HCT116 (cell line): ENCODE measurements around the gene CHL1. TPM values are rescaled to one million over a fixed set of nuclear protein-coding genes. Genes with fewer than 3 reads are reported as not detected.

Source experiments
- ATAC-seq: fragments of 200-7000 bp; cut with Tn5 transposase; 2 replicates; pipeline ENCODE4 v1.9.1; 2020; ENCODE audit warnings: mild to moderate bottlenecking, moderate library complexity
- BruUV-seq: library from RNA; stranded (reverse); fragments of 400-500 nt; replicated peaks from 2 replicates; lab custom pipeline; 2021; lab: Mats Ljungman, UMichigan
- CTCF ChIA-PET: fragments of 300-600 bp; sonication (Branson Sonifier 250); formaldehyde crosslinking; loops from one replicate; lab custom pipeline; 2021; ENCODE audit warnings: antibody characterized with exemption; lab: Charles Lee
- POLR2A ChIA-PET: fragments of 300-600, 350-600 bp; sonication (Branson Sonifier 250); formaldehyde crosslinking; loops from one replicate; lab custom pipeline; 2021; ENCODE audit warnings: antibody characterized with exemption; lab: Charles Lee
- RAD21 ChIA-PET, 2 experiments: fragments of 300-600 bp; sonication (Branson Sonifier 250); formaldehyde crosslinking; loops; one replicate each; lab custom pipeline; 2023; ENCODE audit warnings: low total read pairs in 2 of 2; ENCODE audit not compliant: uncharacterized antibody in 2 of 2, unreplicated experiment in 2 of 2, low non-redundant PET in 1 of 2; lab: Charles Lee
- DNase-seq: peaks from one replicate; pipeline ENCODE4 v3.0.0-alpha.2; 2010; ENCODE audit warnings: low read depth, low spot score
- H2AFZ ChIP-seq: fragments of 200-600 bp; shearing (Covaris generic), sonication (generic); 2 replicates; pipeline ENCODE4 v1.6.1; 2017; ENCODE audit warnings: low read depth, mixed run types, mixed read lengths, antibody characterized with exemption, low read length; ENCODE audit not compliant: poor library complexity, severe bottlenecking
- H3K27ac ChIP-seq: 2 replicates; pipeline ENCODE4 v1.5.1; 2012; ENCODE audit warnings: low read depth, low read length
- H3K27me3 ChIP-seq: fragments of 200-600 bp; sonication (generic); 2 replicates; pipeline ENCODE4 v1.6.1; 2016; ENCODE audit warnings: mixed run types, low read length, mixed read lengths; ENCODE audit not compliant: insufficient read depth
- H3K36me3 ChIP-seq, 2 experiments: fragments of 200-500 bp in 1 of 2; fragments of 200-600 bp in 1 of 2; sonication (Bioruptor generic) in 1 of 2; sonication (generic) in 1 of 2; 2 replicates each; pipeline versions ENCODE4 v1.5.1 to v1.6.1; 2014 to 2016; ENCODE audit warnings: low read length in 2 of 2, inconsistent platforms in 1 of 2, mixed read lengths in 1 of 2, mixed run types in 1 of 2; ENCODE audit not compliant: insufficient read depth in 2 of 2, control insufficient read depth in 1 of 2
- H3K4me1 ChIP-seq, 2 experiments: fragments of 200-600 bp in 1 of 2; sonication (generic) in 1 of 2; 2 replicates each; pipeline versions ENCODE4 v1.5.1 to v1.6.1; 2012 to 2017; ENCODE audit warnings: low read length in 2 of 2, inconsistent platforms in 1 of 2, mild to moderate bottlenecking in 1 of 2, mixed read lengths in 1 of 2, mixed run types in 1 of 2, moderate library complexity in 1 of 2; ENCODE audit not compliant: insufficient read depth in 2 of 2, control insufficient read depth in 1 of 2
- H3K4me2 ChIP-seq: fragments of 200-600 bp; sonication (generic); 2 replicates; pipeline ENCODE4 v1.6.1; 2017; ENCODE audit warnings: mixed run types, low read length, mixed read lengths
- H3K4me3 ChIP-seq, 2 experiments: fragments of 200-600 bp in 1 of 2; sonication (generic) in 1 of 2; replicated peaks in 1 of 2; 2 replicates each; pipeline ENCODE4 v1.5.1; 2011 to 2016; ENCODE audit warnings: low read length in 2 of 2, control low read depth in 1 of 2, low read depth in 1 of 2, mild to moderate bottlenecking in 1 of 2, mixed read lengths in 1 of 2, mixed run types in 1 of 2
- H3K79me2 ChIP-seq: fragments of 200-600 bp; sonication (generic); 2 replicates; pipeline ENCODE4 v1.6.1; 2017; ENCODE audit warnings: mild to moderate bottlenecking, mixed run types, low read length, moderate library complexity, mixed read lengths; ENCODE audit not compliant: insufficient read depth
- H3K9ac ChIP-seq: fragments of 200-600 bp; sonication (generic); 2 replicates; pipeline ENCODE4 v1.6.1; 2016; ENCODE audit warnings: low read length, mixed read lengths
- H3K9me2 ChIP-seq: fragments of 200-600 bp; sonication (generic), shearing (Covaris generic); 2 replicates; pipeline ENCODE4 v1.6.1; 2017; ENCODE audit warnings: mixed run types, mild to moderate bottlenecking, moderate library complexity; ENCODE audit not compliant: insufficient read depth
- H3K9me3 ChIP-seq, 2 experiments: fragments of 200-500 bp in 1 of 2; fragments of 200-600 bp in 1 of 2; sonication (Bioruptor generic) in 1 of 2; sonication (generic) in 1 of 2; 2 replicates each; pipeline ENCODE4 v1.6.1; 2014 to 2017; ENCODE audit warnings: low read length in 2 of 2, mixed read lengths in 2 of 2, inconsistent platforms in 1 of 2, low read depth in 1 of 2, mild to moderate bottlenecking in 1 of 2, mixed run types in 1 of 2, moderate library complexity in 1 of 2; ENCODE audit not compliant: control insufficient read depth in 1 of 2, insufficient read depth in 1 of 2
- H4K20me1 ChIP-seq: fragments of 200-600 bp; sonication (generic), shearing (Covaris generic); 2 replicates; pipeline ENCODE4 v1.6.1; 2017; ENCODE audit warnings: mixed run types, mild to moderate bottlenecking, moderate library complexity; ENCODE audit not compliant: insufficient read depth
- CEBPB ChIP-seq: IDR thresholded peaks from 2 replicates; pipeline ENCODE4 v1.6.1; 2012; ENCODE audit warnings: low read depth
- EGR1 ChIP-seq: IDR thresholded peaks from 2 replicates; pipeline ENCODE4 v1.6.1; 2012; ENCODE audit warnings: low read depth
- FOSL1 ChIP-seq: IDR thresholded peaks from 2 replicates; pipeline ENCODE4 v1.6.1; 2012; ENCODE audit warnings: low read depth
- POLR2AphosphoS5 ChIP-seq: IDR thresholded peaks from 2 replicates; pipeline ENCODE4 v1.6.1; 2011; ENCODE audit warnings: mild to moderate bottlenecking, low read depth, low read length, moderate library complexity
- SIN3A ChIP-seq: IDR thresholded peaks from 2 replicates; pipeline ENCODE4 v1.6.1; 2012; ENCODE audit warnings: low read depth
- TCF7L2 ChIP-seq: IDR thresholded peaks from 2 replicates; pipeline ENCODE4 v1.7.0; 2011; ENCODE audit warnings: borderline replicate concordance, inconsistent platforms; ENCODE audit not compliant: insufficient read depth, insufficient read length; ENCODE audit errors: extremely low read depth
- YY1 ChIP-seq: IDR thresholded peaks from 2 replicates; pipeline ENCODE4 v1.6.1; 2011; ENCODE audit warnings: low read length, low read depth, moderate library complexity, mild to moderate bottlenecking; ENCODE audit not compliant: insufficient replicate concordance; ENCODE audit errors: extremely low read depth
- ZFX ChIP-seq: fragments of 450-650 bp; IDR thresholded peaks from 2 replicates; pipeline ENCODE4 v1.6.1; 2017
- intact Hi-C: fragments of 100-400 bp; cut with micrococcal nuclease; formaldehyde crosslinking; loops from 2 replicates; pipeline ENCODE4 v1.10.0; 2022
- total RNA-seq: library from RNA; stranded (reverse); gene quantifications from one replicate; pipeline ENCODE4 v1.2.1, GENCODE V29; 2021; ENCODE audit not compliant: unreplicated experiment
- TF ChIP-seq, protein P1 (sequence below), 3 experiments: fragments of 200-600 bp in 1 of 3; sonication (generic) in 1 of 3; IDR thresholded peaks in 2 of 3; conservative IDR thresholded peaks in 1 of 3; 2 replicates each; pipeline ENCODE4 v1.5.1; 2012 to 2017; ENCODE audit warnings: low read depth in 2 of 3, low read length in 2 of 3, antibody characterized with exemption in 1 of 3, borderline replicate concordance in 1 of 3, control low read depth in 1 of 3, mild to moderate bottlenecking in 1 of 3, mixed read lengths in 1 of 3, mixed run types in 1 of 3, moderate library complexity in 1 of 3; ENCODE audit not compliant: insufficient read depth in 1 of 3
- TF ChIP-seq, protein P2 (sequence below): IDR thresholded peaks from 2 replicates; pipeline ENCODE4 v1.6.1; 2011; ENCODE audit warnings: mild to moderate bottlenecking, low read length, moderate library complexity; ENCODE audit not compliant: insufficient replicate concordance; ENCODE audit errors: extremely low read depth
- TF ChIP-seq, protein P3 (sequence below): IDR thresholded peaks from 2 replicates; pipeline ENCODE4 v1.6.1; 2012; ENCODE audit warnings: low read depth

The CHL1 gene
- total RNA-seq, 1 experiment from 2014 or later, result not detected

DNA sequence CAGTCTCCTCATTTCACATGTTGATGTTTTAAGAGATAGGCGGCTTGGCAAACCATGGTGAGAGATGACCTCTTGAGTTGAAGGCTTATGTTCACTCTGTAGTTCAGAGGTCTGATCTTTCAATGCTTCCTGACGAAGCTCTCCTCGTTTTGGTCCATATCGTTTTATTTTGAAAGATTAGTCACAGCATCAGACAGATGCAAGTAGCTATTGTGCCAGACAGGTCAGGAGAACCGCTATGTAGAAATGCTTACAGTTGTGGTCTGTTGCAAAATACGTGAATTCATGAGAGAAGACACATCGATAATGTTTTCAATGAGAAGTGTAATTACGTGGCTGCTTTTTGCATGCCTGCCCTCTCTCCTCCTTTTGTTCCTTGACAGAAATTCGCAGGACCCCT, 47.5 kb downstream of the CHL1 start:
- RAD21 ChIA-PET, result no interaction called here
- H3K4me2 ChIP-seq, result no peak overlapping the region
- no peaks in the 10 kb centered on the region for H4K20me1 ChIP-seq

More for the DNA sequence above, 47.5 kb downstream of the CHL1 start:
- POLR2A ChIA-PET, result no interaction called here
- no peaks in the 10 kb centered on the region for H3K79me2 ChIP-seq
- H2AFZ ChIP-seq, result no peak overlapping the region
- TF ChIP-seq, protein P1, sequence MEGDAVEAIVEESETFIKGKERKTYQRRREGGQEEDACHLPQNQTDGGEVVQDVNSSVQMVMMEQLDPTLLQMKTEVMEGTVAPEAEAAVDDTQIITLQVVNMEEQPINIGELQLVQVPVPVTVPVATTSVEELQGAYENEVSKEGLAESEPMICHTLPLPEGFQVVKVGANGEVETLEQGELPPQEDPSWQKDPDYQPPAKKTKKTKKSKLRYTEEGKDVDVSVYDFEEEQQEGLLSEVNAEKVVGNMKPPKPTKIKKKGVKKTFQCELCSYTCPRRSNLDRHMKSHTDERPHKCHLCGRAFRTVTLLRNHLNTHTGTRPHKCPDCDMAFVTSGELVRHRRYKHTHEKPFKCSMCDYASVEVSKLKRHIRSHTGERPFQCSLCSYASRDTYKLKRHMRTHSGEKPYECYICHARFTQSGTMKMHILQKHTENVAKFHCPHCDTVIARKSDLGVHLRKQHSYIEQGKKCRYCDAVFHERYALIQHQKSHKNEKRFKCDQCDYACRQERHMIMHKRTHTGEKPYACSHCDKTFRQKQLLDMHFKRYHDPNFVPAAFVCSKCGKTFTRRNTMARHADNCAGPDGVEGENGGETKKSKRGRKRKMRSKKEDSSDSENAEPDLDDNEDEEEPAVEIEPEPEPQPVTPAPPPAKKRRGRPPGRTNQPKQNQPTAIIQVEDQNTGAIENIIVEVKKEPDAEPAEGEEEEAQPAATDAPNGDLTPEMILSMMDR (IDR thresholded peaks at IDR 0.05 in 2 of 3, conservative IDR thresholded peaks at IDR 0.05 in 1 of 3; ENCODE audit: borderline replicate concordance in 1 of 3, insufficient read depth in 1 of 3, low read depth in 2 of 3, low read length in 2 of 3), result no peak
- no peak for TF ChIP-seq YY1
- no peak for TF ChIP-seq EGR1
- TF ChIP-seq CEBPB, result no peak
- TF ChIP-seq SIN3A, result no peak
- no peak for TF ChIP-seq FOSL1
- TF ChIP-seq, protein P2, sequence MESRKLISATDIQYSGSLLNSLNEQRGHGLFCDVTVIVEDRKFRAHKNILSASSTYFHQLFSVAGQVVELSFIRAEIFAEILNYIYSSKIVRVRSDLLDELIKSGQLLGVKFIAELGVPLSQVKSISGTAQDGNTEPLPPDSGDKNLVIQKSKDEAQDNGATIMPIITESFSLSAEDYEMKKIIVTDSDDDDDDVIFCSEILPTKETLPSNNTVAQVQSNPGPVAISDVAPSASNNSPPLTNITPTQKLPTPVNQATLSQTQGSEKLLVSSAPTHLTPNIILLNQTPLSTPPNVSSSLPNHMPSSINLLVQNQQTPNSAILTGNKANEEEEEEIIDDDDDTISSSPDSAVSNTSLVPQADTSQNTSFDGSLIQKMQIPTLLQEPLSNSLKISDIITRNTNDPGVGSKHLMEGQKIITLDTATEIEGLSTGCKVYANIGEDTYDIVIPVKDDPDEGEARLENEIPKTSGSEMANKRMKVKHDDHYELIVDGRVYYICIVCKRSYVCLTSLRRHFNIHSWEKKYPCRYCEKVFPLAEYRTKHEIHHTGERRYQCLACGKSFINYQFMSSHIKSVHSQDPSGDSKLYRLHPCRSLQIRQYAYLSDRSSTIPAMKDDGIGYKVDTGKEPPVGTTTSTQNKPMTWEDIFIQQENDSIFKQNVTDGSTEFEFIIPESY, result no peak
- TF ChIP-seq TCF7L2, result no peak
- no peak for TF ChIP-seq POLR2AphosphoS5
- TF ChIP-seq, protein P3, sequence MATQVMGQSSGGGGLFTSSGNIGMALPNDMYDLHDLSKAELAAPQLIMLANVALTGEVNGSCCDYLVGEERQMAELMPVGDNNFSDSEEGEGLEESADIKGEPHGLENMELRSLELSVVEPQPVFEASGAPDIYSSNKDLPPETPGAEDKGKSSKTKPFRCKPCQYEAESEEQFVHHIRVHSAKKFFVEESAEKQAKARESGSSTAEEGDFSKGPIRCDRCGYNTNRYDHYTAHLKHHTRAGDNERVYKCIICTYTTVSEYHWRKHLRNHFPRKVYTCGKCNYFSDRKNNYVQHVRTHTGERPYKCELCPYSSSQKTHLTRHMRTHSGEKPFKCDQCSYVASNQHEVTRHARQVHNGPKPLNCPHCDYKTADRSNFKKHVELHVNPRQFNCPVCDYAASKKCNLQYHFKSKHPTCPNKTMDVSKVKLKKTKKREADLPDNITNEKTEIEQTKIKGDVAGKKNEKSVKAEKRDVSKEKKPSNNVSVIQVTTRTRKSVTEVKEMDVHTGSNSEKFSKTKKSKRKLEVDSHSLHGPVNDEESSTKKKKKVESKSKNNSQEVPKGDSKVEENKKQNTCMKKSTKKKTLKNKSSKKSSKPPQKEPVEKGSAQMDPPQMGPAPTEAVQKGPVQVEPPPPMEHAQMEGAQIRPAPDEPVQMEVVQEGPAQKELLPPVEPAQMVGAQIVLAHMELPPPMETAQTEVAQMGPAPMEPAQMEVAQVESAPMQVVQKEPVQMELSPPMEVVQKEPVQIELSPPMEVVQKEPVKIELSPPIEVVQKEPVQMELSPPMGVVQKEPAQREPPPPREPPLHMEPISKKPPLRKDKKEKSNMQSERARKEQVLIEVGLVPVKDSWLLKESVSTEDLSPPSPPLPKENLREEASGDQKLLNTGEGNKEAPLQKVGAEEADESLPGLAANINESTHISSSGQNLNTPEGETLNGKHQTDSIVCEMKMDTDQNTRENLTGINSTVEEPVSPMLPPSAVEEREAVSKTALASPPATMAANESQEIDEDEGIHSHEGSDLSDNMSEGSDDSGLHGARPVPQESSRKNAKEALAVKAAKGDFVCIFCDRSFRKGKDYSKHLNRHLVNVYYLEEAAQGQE, result no peak
- no peak for TF ChIP-seq ZFX
- no peak for ATAC-seq
- no peak overlapping the region for H3K27ac ChIP-seq
- no TSS peak for BruUV-seq
- no peaks in the 10 kb centered on the region for H3K4me1 ChIP-seq
- no peaks in the 10 kb centered on the region for H3K27me3 ChIP-seq
- no peaks in the 10 kb centered on the region for H3K36me3 ChIP-seq
- H3K9me3 ChIP-seq, result peaks cover 14 to 18% of the 10 kb centered on the region in 2 experiments; a peak in 2 of 4 replicates
- H3K4me3 ChIP-seq, result no peak overlapping the region
- DNase-seq, result no peak
- H3K9ac ChIP-seq, result no peak overlapping the region
- intact Hi-C loops, result no loop called here
- no peaks in the 10 kb centered on the region for H3K9me2 ChIP-seq
- CTCF ChIA-PET, result no interaction called here
